Measurements from ENCODE around the gene NUBPL.

DNA sequence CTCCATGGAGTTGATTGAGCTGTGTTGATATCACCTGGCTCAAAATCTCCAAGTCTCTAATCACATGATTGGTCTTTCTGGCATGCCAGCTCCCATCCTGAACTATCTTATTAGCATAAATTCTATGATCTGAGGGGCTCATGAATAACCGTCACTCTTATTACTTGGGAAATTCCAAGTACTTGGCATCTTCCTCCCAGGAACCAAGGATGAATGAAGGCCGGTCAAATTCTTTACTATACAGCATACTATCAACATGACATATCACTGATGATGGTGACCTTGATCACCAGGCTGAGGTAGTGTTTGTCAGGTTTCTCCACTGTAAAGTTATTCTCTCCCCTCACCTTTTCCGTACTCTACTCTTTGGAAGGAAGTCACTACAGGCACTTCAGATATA, 16.4 kb upstream of the NUBPL start:
- no peak for TF ChIP-seq POLR2AphosphoS5 (IDR thresholded peaks at IDR 0.05)
- no peak for TF ChIP-seq POLR2A (IDR thresholded peaks at IDR 0.05)
- TF ChIP-seq, protein P1, sequence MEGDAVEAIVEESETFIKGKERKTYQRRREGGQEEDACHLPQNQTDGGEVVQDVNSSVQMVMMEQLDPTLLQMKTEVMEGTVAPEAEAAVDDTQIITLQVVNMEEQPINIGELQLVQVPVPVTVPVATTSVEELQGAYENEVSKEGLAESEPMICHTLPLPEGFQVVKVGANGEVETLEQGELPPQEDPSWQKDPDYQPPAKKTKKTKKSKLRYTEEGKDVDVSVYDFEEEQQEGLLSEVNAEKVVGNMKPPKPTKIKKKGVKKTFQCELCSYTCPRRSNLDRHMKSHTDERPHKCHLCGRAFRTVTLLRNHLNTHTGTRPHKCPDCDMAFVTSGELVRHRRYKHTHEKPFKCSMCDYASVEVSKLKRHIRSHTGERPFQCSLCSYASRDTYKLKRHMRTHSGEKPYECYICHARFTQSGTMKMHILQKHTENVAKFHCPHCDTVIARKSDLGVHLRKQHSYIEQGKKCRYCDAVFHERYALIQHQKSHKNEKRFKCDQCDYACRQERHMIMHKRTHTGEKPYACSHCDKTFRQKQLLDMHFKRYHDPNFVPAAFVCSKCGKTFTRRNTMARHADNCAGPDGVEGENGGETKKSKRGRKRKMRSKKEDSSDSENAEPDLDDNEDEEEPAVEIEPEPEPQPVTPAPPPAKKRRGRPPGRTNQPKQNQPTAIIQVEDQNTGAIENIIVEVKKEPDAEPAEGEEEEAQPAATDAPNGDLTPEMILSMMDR (IDR thresholded peaks at IDR 0.05 in 8 of 11, conservative IDR thresholded peaks at IDR 0.05 in 3 of 11), result no peak
